H1 (cell line): ENCODE results near the gene KRTAP10-2. TPM values are rescaled to one million over a fixed set of nuclear protein-coding genes. Genes with fewer than 3 reads are reported as not detected.

ENCODE experiments used
- CTCF ChIA-PET: fragments of 300-600 bp; sonication (Branson Sonifier 250); formaldehyde crosslinking; loops from one replicate; lab custom pipeline; 2021; ENCODE audit not compliant: partially characterized antibody; lab: Charles Lee
- POLR2A ChIA-PET: fragments of 300-600 bp; sonication (Branson Sonifier 250); formaldehyde crosslinking; loops from one replicate; lab custom pipeline; 2021; ENCODE audit warnings: inconsistent platforms; ENCODE audit not compliant: partially characterized antibody; lab: Charles Lee
- DNase-seq, 2 experiments: peaks; one replicate each; pipeline versions ENCODE4 v3.0.0 to v3.0.0-alpha.2; 2010 to 2022; ENCODE audit warnings: low spot score in 2 of 2, low read depth in 1 of 2, mixed read lengths in 1 of 2
- FAIRE-seq: peaks from 2 replicates; lab custom pipeline; 2011; peaks lifted over from hg19 to GRCh38; lab: Jason Lieb, UNC
- H2AFZ ChIP-seq: 2 replicates; pipeline ENCODE4 v1.8.1; 2012; ENCODE audit warnings: low read length, inconsistent platforms
- H2AK5ac ChIP-seq: 2 replicates; pipeline ENCODE4 v1.6.1; 2013; ENCODE audit warnings: low read depth, low read length
- H2BK120ac ChIP-seq: replicated peaks from 2 replicates; pipeline ENCODE3; 2013; ENCODE audit warnings: low read depth, low read length, inconsistent platforms
- H2BK12ac ChIP-seq: 2 replicates; pipeline ENCODE4 v1.6.1; 2013; ENCODE audit warnings: low read depth, low read length
- H2BK15ac ChIP-seq: 2 replicates; pipeline ENCODE4 v1.6.1; 2013; ENCODE audit warnings: low read length
- H2BK20ac ChIP-seq: 2 replicates; pipeline ENCODE4 v1.6.1; 2013; ENCODE audit warnings: low read length
- H2BK5ac ChIP-seq: 2 replicates; pipeline ENCODE4 v1.6.1; 2013; ENCODE audit warnings: low read depth, low read length
- H3K14ac ChIP-seq: 2 replicates; pipeline ENCODE4 v1.6.1; 2013; ENCODE audit warnings: inconsistent platforms; ENCODE audit not compliant: insufficient read length
- H3K18ac ChIP-seq: 2 replicates; pipeline ENCODE4 v1.6.1; 2013; ENCODE audit warnings: low read length; ENCODE audit errors: extremely low read depth
- H3K23ac ChIP-seq: 2 replicates; pipeline ENCODE4 v1.6.1; 2013; ENCODE audit warnings: inconsistent platforms; ENCODE audit not compliant: insufficient read length
- H3K23me2 ChIP-seq: 2 replicates; pipeline ENCODE4 v1.6.1; 2013; ENCODE audit warnings: low read depth, low read length
- H3K27ac ChIP-seq: 2 replicates; pipeline ENCODE4 v1.6.1; 2011; ENCODE audit warnings: low read depth, low read length, inconsistent platforms
- H3K27me3 ChIP-seq, 4 experiments: replicated peaks in 1 of 4; 1 replicate in 1 of 4; 2 replicates in 3 of 4; pipeline versions ENCODE4 v1.6.1 to v1.8.1; 2011 to 2013; ENCODE audit warnings: low read length in 3 of 4, mild to moderate bottlenecking in 3 of 4, inconsistent platforms in 2 of 4, mixed read lengths in 2 of 4, moderate library complexity in 1 of 4; ENCODE audit not compliant: control insufficient read depth in 3 of 4, insufficient read depth in 3 of 4; ENCODE audit errors: extremely low read depth in 1 of 4
- H3K36me3 ChIP-seq, 4 experiments: 2 replicates each; pipeline versions ENCODE4 v1.6.1 to v1.8.1; 2011 to 2013; ENCODE audit warnings: mild to moderate bottlenecking in 4 of 4, low read length in 3 of 4, moderate library complexity in 2 of 4, control low read depth in 1 of 4, inconsistent platforms in 1 of 4; ENCODE audit not compliant: insufficient read depth in 4 of 4, control insufficient read depth in 2 of 4
- H3K4ac ChIP-seq: replicated peaks from 2 replicates; pipeline ENCODE3; 2013; ENCODE audit warnings: low read length, low read depth, mixed read lengths, inconsistent platforms; ENCODE audit not compliant: insufficient read length
- H3K4me1 ChIP-seq, 4 experiments: replicated peaks in 1 of 4; 1 replicate in 1 of 4; 2 replicates in 3 of 4; pipeline versions ENCODE4 v1.6.1 to v1.8.1; 2011 to 2013; ENCODE audit warnings: low read length in 3 of 4, inconsistent platforms in 2 of 4, mixed read lengths in 1 of 4; ENCODE audit not compliant: insufficient read depth in 4 of 4, control insufficient read depth in 3 of 4
- H3K4me2 ChIP-seq, 2 experiments: 2 replicates each; pipeline versions ENCODE4 v1.6.1 to v1.8.1; 2011 to 2013; ENCODE audit warnings: low read depth in 2 of 2, low read length in 2 of 2, control low read depth in 1 of 2, inconsistent platforms in 1 of 2, mild to moderate bottlenecking in 1 of 2; ENCODE audit not compliant: insufficient read depth in 1 of 2
- H3K4me3 ChIP-seq, 4 experiments: fragments of 200-600, 300-600 bp in 1 of 4; sonication (generic), shearing (Covaris generic), sonication (Bioruptor Twin) in 1 of 4; 2 replicates each; pipeline versions ENCODE4 v1.5.1 to v1.8.1; 2011 to 2016; ENCODE audit warnings: low read length in 4 of 4, low read depth in 3 of 4, control low read depth in 2 of 4, inconsistent platforms in 2 of 4, mild to moderate bottlenecking in 2 of 4, mixed read lengths in 1 of 4, moderate library complexity in 1 of 4; ENCODE audit not compliant: insufficient read depth in 2 of 4; ENCODE audit errors: extremely low read depth in 1 of 4
- H3K56ac ChIP-seq: replicated peaks from 2 replicates; pipeline ENCODE3; 2013; ENCODE audit warnings: low read depth, mild to moderate bottlenecking, mixed read lengths, low read length, inconsistent platforms; ENCODE audit not compliant: insufficient read length
- H3K79me1 ChIP-seq: 2 replicates; pipeline ENCODE4 v1.6.1; 2013; ENCODE audit warnings: low read depth, low read length, control low read depth
- H3K79me2 ChIP-seq, 2 experiments: 2 replicates each; pipeline versions ENCODE4 v1.6.1 to v1.8.1; 2012 to 2013; ENCODE audit warnings: low read length in 2 of 2, mild to moderate bottlenecking in 2 of 2, inconsistent platforms in 1 of 2; ENCODE audit not compliant: insufficient read depth in 2 of 2, control insufficient read depth in 1 of 2
- H3K9ac ChIP-seq, 4 experiments: replicated peaks in 1 of 4; 1 replicate in 1 of 4; 2 replicates in 3 of 4; pipeline versions ENCODE4 v1.6.1 to v1.8.1; 2011 to 2013; ENCODE audit warnings: low read depth in 3 of 4, low read length in 3 of 4, control low read depth in 2 of 4, mild to moderate bottlenecking in 2 of 4, moderate library complexity in 2 of 4, inconsistent platforms in 1 of 4; ENCODE audit errors: extremely low read depth in 1 of 4
- H3K9me3 ChIP-seq, 2 experiments: 2 replicates each; pipeline versions ENCODE4 v1.6.1 to v1.8.1; 2012 to 2013; ENCODE audit warnings: mild to moderate bottlenecking in 2 of 2, moderate library complexity in 2 of 2, control low read depth in 1 of 2, inconsistent platforms in 1 of 2, low read depth in 1 of 2, low read length in 1 of 2, mixed read lengths in 1 of 2; ENCODE audit not compliant: insufficient read depth in 2 of 2
- H4K20me1 ChIP-seq, 2 experiments: replicated peaks in 1 of 2; 2 replicates each; pipeline versions ENCODE3 to v1.8.1; 2011 to 2013; ENCODE audit warnings: inconsistent platforms in 2 of 2, low read length in 2 of 2, mild to moderate bottlenecking in 1 of 2; ENCODE audit not compliant: insufficient read depth in 2 of 2, control insufficient read depth in 1 of 2
- H4K5ac ChIP-seq: 2 replicates; pipeline ENCODE4 v1.6.1; 2013; ENCODE audit warnings: low read length, low read depth, mixed read lengths, inconsistent platforms; ENCODE audit not compliant: insufficient read length
- H4K8ac ChIP-seq: 2 replicates; pipeline ENCODE4 v1.8.0; 2013; ENCODE audit warnings: mild to moderate bottlenecking, moderate library complexity, low read length, inconsistent platforms; ENCODE audit not compliant: insufficient read depth; ENCODE audit errors: extremely low read depth
- H4K91ac ChIP-seq: replicated peaks from 2 replicates; pipeline ENCODE3; 2013; ENCODE audit warnings: low read length, mixed read lengths, inconsistent platforms; ENCODE audit not compliant: insufficient read length
- TAF7 ChIP-seq: optimal IDR thresholded peaks from 2 replicates; pipeline ENCODE3; 2011; ENCODE audit warnings: low read depth, mild to moderate bottlenecking, inconsistent platforms, low read length, moderate library complexity, borderline replicate concordance
- WGBS, 2 experiments: shearing (Covaris generic) in 1 of 2; methylation state at CpG; one replicate each; pipeline versions ENCODE4 v1.1.6 to v1.1.7; 2013 to 2015; ENCODE audit warnings: low lambda C conversion rate in 2 of 2, mixed read lengths in 2 of 2, inconsistent platforms in 1 of 2, low coverage in 1 of 2, missing lambda C conversion rate in 1 of 2; ENCODE audit not compliant: insufficient replicate concordance in 2 of 2, insufficient coverage in 1 of 2, insufficient read length in 1 of 2; ENCODE audit errors: extremely low coverage in 1 of 2, missing lambda C conversion rate in 1 of 2; 5-methylcytosine and 5-hydroxymethylcytosine counted together
- polyA plus RNA-seq, 7 experiments: library from polyadenylated mRNA; depleted of rRNA in 3 of 7; stranded (reverse) in 5 of 7; unstranded in 2 of 7; fragments of >200 nt in 5 of 7; fragments of 200-250 nt in 2 of 7; gene quantifications; 1 replicate in 5 of 7; 2 replicates in 1 of 7; 4 replicates in 1 of 7; pipeline versions ENCODE4 v1.2.1 to v1.2.3, GENCODE V29; 2011 to 2013; ENCODE audit warnings: missing spikeins in 2 of 7, mixed read lengths in 2 of 7
- total RNA-seq: library from RNA; stranded (reverse); fragmentation: NEBNext Ultra II Directional; extraction: Animal tissue kit (Norgen Biotek cat#: 25700); gene quantifications from 2 replicates; pipeline ENCODE4 v1.2.1, GENCODE V29; 2021

Gene KRTAP10-2
- total and polyA plus RNA-seq, 2 of the 8 experiments (the other 6 are each of a cell fraction or from before 2014, with no cell fraction given): 0.11 TPM; not detected in 1

DNA sequence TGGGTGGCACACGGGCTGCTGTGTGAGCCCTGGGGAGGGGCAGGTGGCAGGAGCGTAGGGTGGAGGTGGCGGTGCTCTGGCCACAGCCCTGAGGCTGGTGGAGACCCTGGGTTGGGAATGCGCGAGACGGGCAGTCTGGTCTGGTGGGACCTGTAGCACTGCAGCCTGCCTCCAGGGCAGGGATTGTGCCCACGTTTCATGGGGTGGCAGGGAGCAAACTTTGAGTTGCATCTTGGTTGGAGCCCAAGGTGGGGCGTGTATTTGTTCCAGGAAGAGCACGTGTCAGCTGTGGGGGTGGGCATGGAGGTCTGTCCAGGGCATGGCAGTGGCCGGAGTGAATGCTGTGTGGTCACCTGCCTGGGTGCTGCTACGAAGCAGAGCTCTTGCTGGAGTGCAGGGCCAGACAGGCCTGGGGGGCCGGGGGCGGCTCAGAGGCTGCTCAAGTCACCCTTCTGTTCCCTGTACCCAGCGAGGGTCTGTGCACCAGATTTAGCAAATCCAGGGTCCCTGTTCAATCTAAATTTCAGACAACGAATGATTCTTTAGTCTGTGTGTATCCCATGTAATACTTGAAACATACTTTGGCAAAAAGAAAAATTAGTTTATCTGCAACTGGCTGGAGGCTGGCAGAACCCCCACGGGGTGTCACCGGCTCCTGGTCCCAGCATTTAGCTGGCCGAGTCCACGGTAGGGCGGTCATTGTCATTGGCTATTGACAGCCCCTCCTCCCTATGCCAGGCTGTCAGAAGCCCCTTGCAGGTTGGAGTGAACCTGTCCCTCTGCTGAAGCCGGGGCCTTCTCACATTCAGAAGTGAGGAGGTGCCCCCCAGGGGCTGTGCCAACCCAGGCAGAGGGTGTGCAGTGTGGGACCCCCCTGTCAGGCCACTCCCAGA is 38.6 kb downstream of the KRTAP10-2 start:
- Histone ChIP-seq H3K56ac (no peak overlapping the region), H3K27ac (no peak overlapping the region), H2BK20ac (no peak overlapping the region), H3K18ac (no peak overlapping the region), H3K4me2 (no peak overlapping the region), H2BK12ac (no peak overlapping the region), H3K79me1 (no peaks in the 10 kb centered on the region), H3K79me2 (no peaks in the 10 kb centered on the region), H2AFZ (no peak overlapping the region), H3K36me3 (peaks cover 0 to 8% (median 8%) of the 10 kb centered on the region in 4 experiments; a peak in 4 of 8 replicates), H3K9ac (no peak overlapping the region), H2BK120ac (no peak overlapping the region), H3K4me1 (peaks cover 0 to 3% (median 0%) of the 10 kb centered on the region in 4 experiments; a peak in 3 of 7 replicates), H4K20me1 (peaks cover 3 to 6% of the 10 kb centered on the region in 2 experiments), H3K27me3 (no peaks in the 10 kb centered on the region), H2BK5ac (no peak overlapping the region), H4K8ac (no peak overlapping the region), H3K23ac (no peak overlapping the region), H4K5ac (no peak overlapping the region), H2BK15ac (no peak overlapping the region), H4K91ac (no peak overlapping the region), H3K14ac (no peak overlapping the region), H3K4ac (no peak overlapping the region), H3K4me3 (no peak overlapping the region), H3K9me3 (no peaks in the 10 kb centered on the region; a peak in 1 of 4 replicates), H3K23me2 (0 out of 2 replicates have a peak, but pooled peaks cover 5% of the 10 kb centered on the region), H2AK5ac (no peak overlapping the region)
- FAIRE-seq: no peak
- no peak for DNase-seq
- 93% methylated on average over 21 of the region's 21 CpGs; no CpG with 5 or more reads in 1 of the 2 experiments for WGBS, 2 experiments
- POLR2A ChIA-PET: interaction anchor here (1.4 kb wide), 1 partner anchor 14 kb away, joined by 3 read pairs; no protein-coding TSS in a partner anchor
- CTCF ChIA-PET: interaction anchor here (0.6 to 4.0 kb wide), 5 partner anchors 18 to 750 kb away, joined by 3 to 21 read pairs (median 3); no protein-coding TSS in a partner anchor
- no peak for TF ChIP-seq TAF7
